ENCODE results near the gene GCLM. TPM values are rescaled to one million over a fixed set of nuclear protein-coding genes. Genes with fewer than 3 reads are reported as not detected.

The GCLM gene
- total and polyA plus RNA-seq, 2 experiments from 2014 or later, result 1.5 to 11.1 TPM

- no peaks in the 10 kb centered on the region for H3K9me3 ChIP-seq (ENCODE audit: low read depth)
- no peak for TF ChIP-seq CTCF (IDR thresholded peaks at IDR 0.05; ENCODE audit: low read depth, low read length)
- DNase-seq (ENCODE audit: low read depth in 1 of 2, low spot score in 1 of 2), result no peak
Measured at GRCh38 chr1:93882269-93882668, 27.0 kb downstream of the GCLM start.

GRCh38 chr1:93880731-93881130, 28.5 kb downstream of the GCLM start:
- Histone ChIP-seq H3K36me3 (peaks cover 12% of the 10 kb centered on the region), H3K4me1 (ENCODE audit: low read depth) (peaks cover 4% of the 10 kb centered on the region), H3K9me3 (ENCODE audit: low read depth) (no peaks in the 10 kb centered on the region), H3K27me3 (no peaks in the 10 kb centered on the region), H3K4me3 (no peak overlapping the region), H3K27ac (no peak overlapping the region)
- DNase-seq (ENCODE audit: low read depth in 1 of 2, low spot score in 1 of 2), result no peak
- no peak for TF ChIP-seq CTCF (IDR thresholded peaks at IDR 0.05; ENCODE audit: low read depth, low read length)

More at GRCh38 chr1:93882269-93882668, 27.0 kb downstream of the GCLM start:
- no peak overlapping the region for H3K4me3 ChIP-seq
- H3K27ac ChIP-seq, result no peak overlapping the region
- no peaks in the 10 kb centered on the region for H3K27me3 ChIP-seq
- H3K4me1 ChIP-seq (ENCODE audit: low read depth), result peaks cover 4% of the 10 kb centered on the region
- no peaks in the 10 kb centered on the region for H3K36me3 ChIP-seq

GRCh38 chr1:93878889-93879586, 30.2 kb downstream of the GCLM start, which contains the start of gene DNTTIP2:
TSS of gene DNTTIP2 (minus strand) at chr1:93879206. CDS start at chr1:93879148, 58 bp downstream.
- no peaks in the 10 kb centered on the region for H3K27me3 ChIP-seq
- no peak for TF ChIP-seq CTCF (IDR thresholded peaks at IDR 0.05; ENCODE audit: low read depth, low read length)
- peaks cover 28% of the 10 kb centered on the region for H3K36me3 ChIP-seq
- peak within 1 kb of the TSS; percentile 94 for H3K4me3 ChIP-seq
- peak within 1 kb of the TSS; percentile 98 for H3K27ac ChIP-seq
- no peaks in the 10 kb centered on the region for H3K9me3 ChIP-seq (ENCODE audit: low read depth)
- DNase-seq (ENCODE audit: low read depth in 1 of 2, low spot score in 1 of 2), result peak; percentile 93 to 95
- H3K4me1 ChIP-seq (ENCODE audit: low read depth), result peaks cover 4% of the 10 kb centered on the region

- H3K27ac ChIP-seq, result peak overlapping the region; percentile 98
- peak overlapping the region; percentile 94 for H3K4me3 ChIP-seq
- H3K4me1 ChIP-seq (ENCODE audit: low read depth), result peaks cover 4% of the 10 kb centered on the region
- no peaks in the 10 kb centered on the region for H3K27me3 ChIP-seq
- peaks cover 32% of the 10 kb centered on the region for H3K36me3 ChIP-seq
- DNase-seq (ENCODE audit: low read depth in 1 of 2, low spot score in 1 of 2), result peak; percentile 18 to 25
- no peak for TF ChIP-seq CTCF (IDR thresholded peaks at IDR 0.05; ENCODE audit: low read depth, low read length)
- no peaks in the 10 kb centered on the region for H3K9me3 ChIP-seq (ENCODE audit: low read depth)
Measured at GRCh38 chr1:93878501-93878888, 30.7 kb downstream of the GCLM start.

- peaks cover 37% of the 10 kb centered on the region for H3K36me3 ChIP-seq
- H3K27ac ChIP-seq, result no peak overlapping the region
- H3K9me3 ChIP-seq (ENCODE audit: low read depth), result no peaks in the 10 kb centered on the region
- no peak overlapping the region for H3K4me3 ChIP-seq
- no peak for TF ChIP-seq CTCF (IDR thresholded peaks at IDR 0.05; ENCODE audit: low read depth, low read length)
- DNase-seq (ENCODE audit: low read depth in 1 of 2, low spot score in 1 of 2), result no peak
- H3K27me3 ChIP-seq, result no peaks in the 10 kb centered on the region
- peaks cover 4% of the 10 kb centered on the region for H3K4me1 ChIP-seq (ENCODE audit: low read depth)
Measured at GRCh38 chr1:93877529-93877928, 31.7 kb downstream of the GCLM start.
